ENCODE results near the gene COL11A2. TPM values are rescaled to one million over a fixed set of nuclear protein-coding genes. Genes with fewer than 3 reads are reported as not detected.
A peak's percentile ranks its signal among the peaks of the same experiment; 100 is the strongest.

The COL11A2 gene
- total and polyA plus RNA-seq, 2 of the 13 experiments (the other 11 are each of a cell fraction or from before 2014, with no cell fraction given), result 0.55 TPM

GRCh38 chr6:33199687-33200218 lies 7.5 kb upstream of the COL11A2 start (continued):
- TF ChIP-seq SNAPC4 (CRISPR knock-in tag; IDR thresholded peaks at IDR 0.05), result no peak
- TF ChIP-seq ZNF350 (CRISPR knock-in tag; IDR thresholded peaks at IDR 0.05; ENCODE audit: borderline replicate concordance, low read depth), result no peak
- no peak for TF ChIP-seq ZNF513 (CRISPR knock-in tag; conservative IDR thresholded peaks at IDR 0.05)
- TF ChIP-seq ZNF280D (CRISPR knock-in tag; IDR thresholded peaks at IDR 0.05), result no peak
- no peak; the same call in 1 of the 2 replicates for TF ChIP-seq ZNF335 (CRISPR knock-in tag; IDR thresholded peaks at IDR 0.05)
- TF ChIP-seq ARHGAP35 (CRISPR knock-in tag; IDR thresholded peaks at IDR 0.05; ENCODE audit: borderline replicate concordance), result no peak
- no peak for TF ChIP-seq KDM1A (CRISPR knock-in tag; IDR thresholded peaks at IDR 0.05)
- no peak; a peak in 1 of 4 replicates for TF ChIP-seq REST (IDR thresholded peaks at IDR 0.05; ENCODE audit: borderline replicate concordance in 1 of 2, low read depth in 1 of 2, low read length in 2 of 2)
- no peak for TF ChIP-seq ATF7-NPFF (CRISPR knock-in tag; IDR thresholded peaks at IDR 0.05; ENCODE audit: low read depth)
- no peak for TF ChIP-seq ZNF333 (CRISPR knock-in tag; IDR thresholded peaks at IDR 0.05; ENCODE audit: borderline replicate concordance)
- TF ChIP-seq AKAP8 (CRISPR knock-in tag; IDR thresholded peaks at IDR 0.05), result no peak
- no peak for TF ChIP-seq MEIS1 (CRISPR knock-in tag; IDR thresholded peaks at IDR 0.05; ENCODE audit: borderline replicate concordance)
- no peak for TF ChIP-seq NONO (IDR thresholded peaks at IDR 0.05)
- no peak for TF ChIP-seq NONO (CRISPR knock-in tag; conservative IDR thresholded peaks at IDR 0.05)
- 0 out of 2 replicates have a peak, but pooled peaks have one; percentile 11 for TF ChIP-seq ZNF644 (CRISPR knock-in tag; IDR thresholded peaks at IDR 0.05; ENCODE audit: low read depth)
